ENCODE data around the gene IGFL3.

GRCh38 chr19:46144756-46145155, 20.3 kb upstream of the IGFL3 start:
- TF ChIP-seq CTCF (conservative IDR thresholded peaks at IDR 0.05): no peak
- no peak for TF ChIP-seq EZH2 (IDR thresholded peaks at IDR 0.05; ENCODE audit: low read depth)

All from PC-9 (cell line).